HG03196 (cell line): ENCODE data around the gene ZFP90.

Experiments
- ATAC-seq: cut with Tn5 transposase; IDR thresholded peaks from one replicate; pipeline ENCODE4 v1.9.1; 2021; ENCODE audit not compliant: unreplicated experiment

ZFP90 gene

DNA sequence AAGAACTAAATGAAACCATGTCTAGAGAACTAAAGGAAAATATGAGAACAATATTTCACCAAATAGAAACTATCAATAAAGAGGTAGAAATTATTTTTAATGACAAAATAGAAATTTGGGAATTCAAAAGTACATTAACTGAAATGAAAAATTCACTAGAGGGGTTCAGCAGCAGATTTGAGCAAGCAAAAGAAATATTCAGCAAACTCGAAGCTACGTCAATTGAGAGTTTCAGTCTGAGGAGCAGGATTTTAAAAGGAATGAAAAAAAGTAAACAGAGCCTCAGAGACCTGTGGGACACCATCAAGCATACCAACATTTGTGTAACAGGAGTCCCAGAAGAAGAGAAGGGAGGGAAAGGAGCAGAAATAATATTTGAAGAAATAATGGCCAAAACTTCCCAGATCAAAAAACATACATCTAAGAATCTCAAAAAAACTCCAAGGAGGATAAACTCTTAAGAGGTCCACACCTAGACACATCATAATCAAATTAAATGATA is 38.3 kb downstream of the ZFP90 start:
- ATAC-seq, result no peak

- ATAC-seq, result no peak
These were observed 51.3 kb downstream of the ZFP90 start for GRCh38 chr16:68590201-68590994.

DNA sequence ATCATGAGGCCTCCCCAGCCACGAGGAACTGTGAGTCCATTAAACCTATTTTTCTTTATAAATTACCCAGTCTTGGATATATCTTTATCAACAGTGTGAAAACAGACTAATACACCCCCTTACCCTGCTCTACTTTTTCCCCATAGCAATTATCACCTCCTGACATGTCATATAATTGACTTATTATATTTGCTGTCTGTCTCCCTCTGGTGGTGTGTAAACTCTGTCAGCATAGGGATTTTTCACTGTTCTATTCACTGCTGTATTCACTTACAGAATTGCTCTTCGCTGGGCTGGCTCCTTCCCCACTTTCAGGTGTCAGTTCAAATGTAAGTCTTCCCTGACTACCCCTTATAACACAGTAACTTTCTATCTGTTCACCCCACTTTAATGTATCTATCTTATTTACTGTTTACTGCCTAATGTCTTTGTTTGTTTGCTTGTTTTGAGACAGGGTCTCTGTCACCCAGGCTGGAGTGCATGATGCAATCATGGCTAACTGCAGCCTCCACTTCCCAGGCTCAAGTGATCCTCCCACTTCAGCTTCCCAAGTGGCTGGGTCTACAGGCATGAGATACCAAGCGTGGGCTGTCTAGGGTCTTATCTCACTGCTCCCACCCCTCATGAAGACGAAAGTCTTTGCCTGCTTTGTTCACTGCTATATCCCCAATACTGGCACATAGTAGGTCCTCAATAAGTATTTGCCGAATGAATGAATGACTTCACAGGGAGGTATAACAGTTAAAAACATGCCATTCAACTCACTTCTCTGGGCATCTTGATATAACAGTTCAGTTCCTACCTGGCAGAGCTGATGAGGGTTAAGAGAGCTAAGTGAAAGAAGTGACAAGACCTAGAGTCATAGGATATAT is 53.6 kb downstream of the ZFP90 start:
- ATAC-seq, result no peak

GRCh38 chr16:68596266-68596665 is 57.2 kb downstream of the ZFP90 start:
- no peak for ATAC-seq

DNA sequence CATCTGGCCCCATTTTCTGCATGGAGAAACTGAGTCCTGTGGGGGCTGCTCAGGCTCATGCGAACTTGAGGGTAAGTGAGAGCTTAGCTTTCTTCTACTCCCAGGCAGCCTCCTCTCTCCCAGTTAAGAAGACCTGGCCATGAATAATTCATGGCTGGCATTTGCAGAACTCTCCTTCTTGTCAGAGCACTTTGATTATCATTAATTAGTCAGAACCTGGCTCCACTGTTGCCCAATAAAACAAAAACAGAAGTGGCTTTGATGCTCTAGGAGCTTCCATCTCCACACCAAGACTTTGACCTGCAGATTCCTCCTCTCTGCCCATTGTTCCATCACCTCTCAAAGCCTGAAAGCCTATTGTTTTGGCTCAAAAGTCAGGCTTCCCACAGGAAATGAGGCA is 60.5 kb downstream of the ZFP90 start:
- no peak for ATAC-seq

GRCh38 chr16:68605746-68606145 is 66.7 kb downstream of the ZFP90 start:
- ATAC-seq, result no peak

DNA sequence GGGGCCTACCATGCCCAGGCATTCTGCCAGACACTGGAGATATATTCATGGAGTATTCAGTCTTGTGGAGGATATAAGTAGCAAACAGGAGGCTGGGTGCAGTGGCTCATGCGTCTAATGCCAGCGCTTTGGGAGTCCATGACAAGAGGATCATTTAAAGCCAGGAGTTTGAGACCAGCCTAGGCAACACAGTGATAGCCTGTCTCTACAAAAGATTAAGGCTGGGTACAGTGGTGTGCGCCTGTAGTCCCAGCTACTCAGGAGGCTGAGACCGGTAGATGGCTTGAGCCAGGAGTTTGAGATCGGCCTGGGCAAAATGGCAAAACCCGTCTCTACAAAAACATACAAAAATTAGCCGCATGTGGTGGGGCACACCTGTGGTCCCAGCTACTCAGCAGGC is 68.4 kb downstream of the ZFP90 start:
- ATAC-seq, result no peak

DNA sequence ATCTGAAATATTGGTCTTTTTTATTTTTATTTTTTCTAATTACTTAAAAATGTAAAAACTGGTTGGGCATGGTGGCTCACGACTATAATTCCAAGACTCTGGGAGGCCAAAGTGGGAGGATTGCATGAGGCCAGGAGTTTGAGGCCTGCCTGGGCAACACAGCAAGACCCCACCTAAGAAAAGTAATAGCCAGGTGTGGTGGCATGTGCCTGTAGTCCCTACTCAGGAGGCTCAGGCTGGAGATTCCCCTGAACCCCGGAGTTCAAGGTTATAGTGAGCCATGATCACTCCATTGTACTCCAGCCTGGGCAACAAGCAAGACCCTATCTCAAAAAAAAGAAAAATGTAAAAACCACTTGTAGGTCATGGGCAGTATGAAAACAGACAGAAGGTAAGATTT is 69.2 kb downstream of the ZFP90 start:
- no peak for ATAC-seq

DNA sequence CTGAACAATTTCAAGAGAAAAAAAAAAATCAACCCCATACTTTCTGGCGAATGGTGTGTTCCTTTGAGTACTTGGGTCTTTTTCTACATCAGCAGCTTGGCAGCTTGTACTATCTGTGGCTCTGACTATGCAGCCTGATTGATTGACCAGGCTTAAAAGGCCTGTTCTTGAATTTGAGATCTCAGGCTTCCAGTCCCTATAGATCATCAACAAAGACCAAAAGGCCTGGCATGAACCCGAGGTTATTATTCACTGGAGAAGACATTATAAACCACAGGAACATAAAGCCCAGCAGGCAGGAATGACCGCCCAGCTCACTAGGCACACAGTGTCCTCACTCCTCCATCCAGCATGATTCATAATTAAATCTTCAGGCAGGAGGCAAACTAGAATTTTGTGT is 73.9 kb downstream of the ZFP90 start:
- no peak for ATAC-seq

DNA sequence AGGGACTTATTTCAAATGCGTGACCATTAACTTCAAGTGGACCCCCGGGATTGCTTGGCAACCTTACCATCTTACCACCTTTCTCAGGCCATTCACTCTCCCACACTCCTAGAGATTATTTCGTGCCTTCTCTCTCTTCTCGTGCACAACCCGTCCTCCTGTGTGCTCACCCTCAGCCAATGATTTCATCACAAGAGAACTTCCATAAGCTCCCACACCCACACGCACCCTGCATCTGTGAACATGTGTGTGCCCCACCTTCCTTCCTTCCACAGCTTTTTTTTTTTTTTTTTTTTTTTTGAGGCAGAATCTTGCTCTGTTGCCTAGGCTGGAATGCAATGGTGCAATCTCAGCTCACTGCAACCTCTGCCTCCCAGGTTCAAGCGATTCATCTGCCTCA is 78.6 kb downstream of the ZFP90 start:
- ATAC-seq, result no peak
